ENCODE data around the gene RYR3.
"Not testable (repeated sequence)": the region's sequence is repeated elsewhere in the genome, so short reads cannot be mapped to it uniquely, and the experiment has no call there.

Gene RYR3

GRCh38 chr15:33524274-33524673 lies 213.5 kb downstream of the RYR3 start:
- DNase-seq = no peak

DNA sequence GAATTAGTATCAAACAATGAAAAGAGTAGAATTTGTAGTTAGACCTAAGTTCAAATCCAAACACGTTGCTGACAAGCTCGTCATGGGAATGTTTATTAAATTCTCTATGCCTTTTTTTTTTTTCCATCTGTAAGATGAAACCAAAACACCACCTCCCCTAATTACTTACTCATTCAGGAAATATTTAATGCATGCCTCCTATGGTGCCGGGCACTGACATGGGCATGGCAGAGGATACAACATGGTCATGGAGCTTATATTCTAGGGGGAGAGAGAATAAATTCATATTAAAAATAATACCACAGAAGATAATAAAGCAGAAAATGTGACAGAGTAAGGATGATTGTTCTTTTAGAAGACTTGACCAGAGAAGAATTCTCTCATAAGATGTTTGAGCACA lies 215.8 kb downstream of the RYR3 start:
- no peak for DNase-seq

DNA sequence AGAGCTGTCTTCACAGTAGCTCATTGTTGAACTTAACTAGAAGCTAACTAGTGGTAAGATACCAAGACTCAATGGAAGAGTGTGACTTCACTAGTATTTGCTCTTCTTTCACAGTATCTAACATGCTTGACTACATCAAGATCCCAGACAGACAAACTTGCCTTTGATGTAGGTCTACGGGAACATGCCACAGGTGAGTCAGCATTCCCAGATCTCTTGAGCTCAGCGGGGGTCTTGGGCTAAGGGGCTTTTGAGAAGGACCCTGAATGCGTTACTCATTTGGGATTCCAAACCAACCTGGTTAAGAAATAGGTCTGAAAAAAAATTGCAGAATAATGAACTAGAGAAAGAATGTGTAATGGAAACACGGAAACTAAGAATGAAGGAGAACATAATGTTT lies 222.4 kb downstream of the RYR3 start:
- DNase-seq = no peak

DNA sequence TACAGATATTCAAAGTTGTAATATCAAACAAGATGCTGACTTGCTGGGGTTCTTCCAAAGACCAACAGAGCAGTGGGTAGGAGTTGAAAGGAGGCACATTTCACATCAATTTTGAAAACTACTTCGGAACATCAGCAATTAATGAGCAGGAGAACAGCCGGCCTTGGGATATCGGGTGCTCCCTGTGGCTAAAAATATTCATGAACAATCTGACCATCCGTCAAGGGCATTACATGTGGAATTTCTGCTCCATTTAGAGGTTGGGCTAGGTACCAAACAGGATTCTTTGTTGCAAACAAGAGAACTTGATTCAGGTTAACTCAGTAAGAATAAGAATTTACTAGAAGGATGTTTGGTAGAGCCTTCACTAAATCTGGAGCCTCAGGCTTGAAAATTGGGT lies 223.9 kb downstream of the RYR3 start:
- no peak for DNase-seq

DNA sequence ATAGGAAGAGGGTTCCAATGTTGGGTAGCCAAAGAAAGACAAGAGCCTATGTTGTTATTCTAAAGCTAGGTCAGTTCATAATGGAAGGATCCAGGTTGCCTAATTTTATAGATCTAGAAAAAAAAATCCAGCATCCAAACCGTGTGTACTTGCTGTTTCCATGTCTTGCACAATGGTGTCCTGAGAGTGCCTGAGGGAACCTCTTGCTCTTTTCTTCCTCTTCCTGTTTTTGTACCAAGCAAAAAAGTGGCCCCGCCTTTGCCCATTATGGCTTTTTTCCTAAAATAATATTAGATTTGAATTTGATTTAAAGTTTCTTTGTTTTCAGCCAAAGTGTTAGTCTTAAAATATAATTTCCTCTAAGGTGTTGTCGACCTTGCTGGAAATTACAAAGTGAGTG lies 224.4 kb downstream of the RYR3 start:
- DNase-seq = no peak

DNA sequence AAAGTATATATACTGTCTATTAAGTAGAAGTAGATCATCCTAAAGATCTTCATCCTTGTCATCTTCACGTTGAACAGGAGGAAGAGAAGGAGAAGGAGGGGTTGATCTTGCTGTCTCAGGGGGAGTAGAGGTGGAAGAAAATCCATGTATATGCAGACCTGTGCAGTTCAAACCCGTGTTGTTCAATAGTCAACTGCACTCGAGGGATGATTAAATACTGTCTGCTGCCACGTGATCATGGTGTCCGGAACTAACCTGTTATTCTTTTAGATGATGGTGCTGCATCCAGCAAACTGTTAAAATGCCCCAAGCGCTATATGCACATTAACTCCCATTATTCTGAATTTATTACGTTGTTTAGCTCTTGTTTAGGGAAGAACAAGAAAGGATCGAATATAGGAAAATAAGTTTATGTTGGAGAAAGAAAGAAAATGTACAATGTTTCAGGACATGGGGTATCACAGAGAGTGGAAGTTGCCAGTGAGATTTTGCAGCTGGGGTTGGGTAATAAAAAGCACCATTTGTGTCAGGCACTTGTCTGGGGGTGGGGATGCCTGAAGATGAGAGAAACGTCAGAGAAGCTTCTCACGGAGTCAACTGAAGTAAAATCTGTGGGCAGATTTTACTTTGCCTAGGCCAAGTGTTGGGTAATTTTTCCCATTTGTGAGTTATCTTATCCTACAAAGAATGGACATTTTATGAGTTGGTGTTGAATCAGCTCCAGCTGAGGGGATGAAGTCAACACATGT lies 229.2 kb downstream of the RYR3 start:
- DNase-seq = no peak

DNA sequence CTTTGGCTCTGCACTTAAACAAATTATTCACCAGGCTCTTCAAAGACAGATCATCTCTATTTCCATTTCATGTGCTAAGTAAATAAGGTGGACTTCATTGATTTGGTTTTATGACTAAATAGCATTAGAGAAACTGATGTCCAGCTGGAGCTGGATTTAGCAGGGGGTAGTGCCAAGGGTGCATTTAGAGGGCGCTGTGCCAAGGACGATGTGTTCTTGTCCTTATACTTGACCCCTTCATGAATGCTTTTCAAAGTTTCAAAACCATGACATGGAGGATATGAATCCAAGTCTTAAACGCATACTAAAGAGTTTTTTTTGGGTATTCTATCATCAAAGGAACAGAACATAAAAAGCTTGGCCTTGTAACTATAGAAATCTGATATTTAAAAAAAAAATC lies 233.2 kb downstream of the RYR3 start:
- DNase-seq = no peak

DNA sequence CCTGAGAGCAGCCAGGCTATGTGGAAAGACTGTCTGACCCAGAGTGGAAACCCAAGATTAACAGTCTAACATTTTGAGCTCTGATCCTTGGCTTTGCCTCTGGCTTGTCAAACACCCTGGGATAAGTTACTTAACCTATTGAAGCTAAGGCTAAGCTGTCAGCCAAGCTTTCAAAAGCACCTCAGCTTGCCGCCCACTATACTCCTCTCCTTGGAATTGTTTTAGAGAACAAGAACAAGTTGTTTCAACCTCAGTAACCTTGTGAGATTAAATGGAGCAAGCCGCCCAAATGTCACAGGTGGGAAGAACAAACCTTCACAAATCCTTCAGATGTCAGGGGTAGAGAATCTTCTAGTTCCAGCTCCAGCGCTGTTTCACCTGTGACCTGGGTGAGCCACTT lies 235.1 kb downstream of the RYR3 start:
- no peak for DNase-seq

- no peak for DNase-seq
Observed at GRCh38 chr15:33547876-33548275, 237.1 kb downstream of the RYR3 start.

DNA sequence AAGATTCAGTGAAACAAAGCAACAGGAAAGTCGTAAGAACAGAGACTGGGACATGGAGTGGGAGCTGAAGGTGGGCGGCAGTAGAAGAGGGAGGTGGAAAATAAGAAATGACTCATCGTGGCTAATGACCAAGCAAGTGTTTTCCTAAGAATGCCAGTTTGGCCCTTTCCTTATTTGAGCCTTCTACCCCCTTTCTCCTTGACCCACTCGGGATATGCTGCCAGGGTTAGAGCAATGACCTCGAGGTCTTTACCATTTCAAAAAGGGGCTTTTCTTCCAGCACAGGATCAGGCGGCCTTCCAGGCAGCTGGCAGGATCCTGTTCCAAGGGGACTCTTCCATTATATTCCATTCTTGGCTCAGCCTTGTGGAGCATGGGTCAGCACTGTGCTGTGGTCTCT lies 241.1 kb downstream of the RYR3 start:
- no peak for DNase-seq

DNA sequence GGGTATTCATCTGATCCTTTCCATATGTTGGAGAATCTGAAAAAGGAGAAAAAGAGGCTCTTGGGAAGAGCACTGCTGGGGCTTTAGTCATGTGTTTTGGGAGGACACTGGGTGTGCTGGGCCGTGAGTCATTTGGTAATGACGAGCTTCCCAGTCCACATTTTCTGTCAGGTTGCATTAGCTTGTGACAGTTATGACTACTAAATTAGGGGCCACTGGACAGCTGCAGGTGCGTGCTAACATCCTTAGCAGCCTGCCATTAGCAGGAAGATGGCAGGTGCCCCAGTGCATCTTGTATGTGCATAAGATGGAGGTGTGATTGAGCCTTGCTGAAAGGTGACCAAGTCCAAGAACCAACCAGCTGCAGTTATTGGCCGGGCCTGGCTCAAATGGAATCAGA lies 242.4 kb downstream of the RYR3 start:
- DNase-seq = no peak

DNA sequence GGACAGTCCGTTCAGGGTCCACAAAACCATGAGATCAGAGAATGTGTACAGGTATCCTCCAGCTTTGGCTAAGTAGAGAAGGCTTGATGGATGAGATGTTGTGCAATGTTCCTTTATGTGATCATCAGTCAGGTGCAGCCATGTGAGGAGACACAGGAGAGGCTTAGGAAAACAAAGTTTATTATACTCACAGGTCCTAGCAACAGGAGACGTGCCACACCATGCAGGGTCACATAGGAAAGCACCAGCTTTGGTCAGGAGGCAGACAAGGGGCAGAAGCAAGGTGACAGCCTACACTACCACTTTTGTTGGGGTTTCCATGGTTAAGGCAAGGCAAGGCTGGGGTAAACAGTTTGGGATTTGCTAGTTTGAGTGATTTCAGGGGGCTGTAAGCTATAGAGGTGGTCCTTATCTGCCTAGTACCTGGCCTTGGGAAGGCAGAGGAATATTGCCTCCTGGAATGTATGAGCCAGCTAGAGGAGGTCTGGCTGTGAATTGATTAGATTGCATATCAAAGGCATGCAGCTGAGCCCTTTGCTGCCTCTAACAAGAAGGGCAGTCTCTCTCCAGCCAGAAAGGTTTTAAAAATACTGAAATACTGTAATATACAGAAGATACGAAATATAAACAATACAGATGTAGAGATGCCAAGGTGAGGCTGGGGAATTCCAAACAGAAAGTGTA lies 248.6 kb downstream of the RYR3 start:
- DNase-seq = no peak

DNA sequence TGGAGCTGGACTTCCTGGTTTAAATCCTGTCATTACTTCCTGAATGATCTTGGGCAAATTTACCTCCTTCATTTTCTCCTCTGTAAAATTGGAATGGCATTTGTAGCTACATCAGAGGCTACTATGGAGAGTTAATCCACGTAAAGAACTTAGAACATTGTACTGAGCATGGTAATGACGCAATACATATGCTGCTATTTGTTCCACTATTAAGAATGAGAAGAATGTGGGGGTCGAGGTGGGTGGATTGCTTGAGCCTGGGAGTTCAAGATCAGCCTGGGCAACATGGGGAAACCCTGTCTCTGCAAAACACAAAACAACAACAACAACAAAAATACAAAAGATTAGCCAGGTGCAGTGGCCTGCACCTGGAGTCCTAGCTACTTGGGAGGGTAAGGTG lies 250.6 kb downstream of the RYR3 start:
- no peak for DNase-seq

GRCh38 chr15:33561967-33562366 lies 251.2 kb downstream of the RYR3 start:
- no peak for DNase-seq

GRCh38 chr15:33565094-33565493 lies 254.3 kb downstream of the RYR3 start:
- DNase-seq = no peak

DNA sequence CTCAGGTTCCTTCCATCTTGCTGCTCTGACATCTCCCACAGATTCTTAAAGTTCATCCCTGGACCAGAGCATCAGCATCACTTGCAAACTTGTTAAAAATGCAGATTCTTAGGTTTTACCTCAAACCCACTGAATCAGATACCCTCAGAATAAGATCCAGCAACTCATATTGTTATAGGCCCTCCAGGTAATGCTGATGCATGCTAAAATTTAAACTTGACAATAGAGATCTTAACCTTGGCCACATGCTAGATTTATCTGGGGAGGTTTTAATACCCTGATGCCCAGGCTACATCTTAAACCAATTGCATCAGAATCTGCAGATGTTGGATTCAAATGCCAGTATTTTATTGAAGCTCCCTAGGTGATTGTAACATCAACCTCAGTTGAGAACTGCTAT lies 256.9 kb downstream of the RYR3 start:
- no peak for DNase-seq

DNA sequence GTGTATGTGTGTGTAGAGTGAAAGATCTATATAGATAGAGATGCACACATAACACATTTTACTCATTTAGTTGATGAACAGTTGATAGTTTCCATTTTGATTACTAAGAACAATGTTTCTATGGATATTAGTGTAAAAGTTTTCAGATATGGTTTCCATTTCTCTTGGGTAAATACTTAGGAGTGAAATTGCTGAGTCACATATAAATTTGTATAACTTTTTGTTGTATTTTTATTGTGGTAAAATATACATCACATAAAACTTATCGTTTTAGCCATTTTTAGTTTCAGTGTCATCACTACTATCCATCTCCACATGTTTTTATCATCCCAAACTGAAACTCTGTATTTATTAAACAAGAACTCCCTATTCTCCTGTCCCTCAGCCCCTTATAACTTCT lies 258.3 kb downstream of the RYR3 start:
- DNase-seq = no peak

DNA sequence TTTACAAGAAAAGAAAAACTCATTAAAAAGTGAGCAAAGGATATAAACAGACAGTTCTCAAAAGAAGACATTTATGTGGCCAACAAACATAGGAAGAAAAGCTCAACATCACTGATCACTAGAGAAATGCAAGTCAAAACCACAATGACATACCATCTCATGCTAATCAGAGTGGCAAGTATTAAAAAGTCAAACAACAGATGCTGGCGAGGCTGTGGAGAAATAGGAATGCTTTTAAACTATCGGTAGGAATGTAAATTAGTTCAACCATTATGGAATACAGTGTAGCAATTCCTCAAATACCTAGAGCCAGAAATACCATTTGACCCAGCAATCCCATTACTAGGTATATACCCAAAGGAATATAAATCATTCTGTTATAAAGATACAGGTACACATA lies 267.1 kb downstream of the RYR3 start:
- not testable (repeated sequence) for DNase-seq

GRCh38 chr15:33580526-33580925 lies 269.8 kb downstream of the RYR3 start:
- DNase-seq = no peak

DNA sequence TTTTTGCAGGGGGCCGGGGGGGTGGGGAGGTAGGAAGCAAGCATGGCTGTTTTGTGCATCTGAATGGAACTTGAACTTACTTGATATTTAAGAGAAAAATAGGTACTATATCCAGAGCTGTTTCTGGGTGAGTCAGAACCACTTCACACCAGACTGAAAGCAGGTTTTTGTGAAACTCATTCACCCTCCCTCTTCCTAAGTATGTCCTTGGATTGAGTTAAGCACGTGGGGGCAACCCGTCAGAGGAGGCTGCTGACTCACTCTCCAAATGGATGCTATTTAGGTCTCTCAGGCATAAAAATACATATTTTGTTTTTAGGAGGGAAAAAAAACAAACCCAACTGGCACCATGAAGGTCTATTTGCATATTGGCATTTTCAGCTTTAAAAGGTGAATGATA lies 270.3 kb downstream of the RYR3 start:
- DNase-seq = no peak

GRCh38 chr15:33584797-33585196 lies 274.0 kb downstream of the RYR3 start:
- DNase-seq = no peak

DNA sequence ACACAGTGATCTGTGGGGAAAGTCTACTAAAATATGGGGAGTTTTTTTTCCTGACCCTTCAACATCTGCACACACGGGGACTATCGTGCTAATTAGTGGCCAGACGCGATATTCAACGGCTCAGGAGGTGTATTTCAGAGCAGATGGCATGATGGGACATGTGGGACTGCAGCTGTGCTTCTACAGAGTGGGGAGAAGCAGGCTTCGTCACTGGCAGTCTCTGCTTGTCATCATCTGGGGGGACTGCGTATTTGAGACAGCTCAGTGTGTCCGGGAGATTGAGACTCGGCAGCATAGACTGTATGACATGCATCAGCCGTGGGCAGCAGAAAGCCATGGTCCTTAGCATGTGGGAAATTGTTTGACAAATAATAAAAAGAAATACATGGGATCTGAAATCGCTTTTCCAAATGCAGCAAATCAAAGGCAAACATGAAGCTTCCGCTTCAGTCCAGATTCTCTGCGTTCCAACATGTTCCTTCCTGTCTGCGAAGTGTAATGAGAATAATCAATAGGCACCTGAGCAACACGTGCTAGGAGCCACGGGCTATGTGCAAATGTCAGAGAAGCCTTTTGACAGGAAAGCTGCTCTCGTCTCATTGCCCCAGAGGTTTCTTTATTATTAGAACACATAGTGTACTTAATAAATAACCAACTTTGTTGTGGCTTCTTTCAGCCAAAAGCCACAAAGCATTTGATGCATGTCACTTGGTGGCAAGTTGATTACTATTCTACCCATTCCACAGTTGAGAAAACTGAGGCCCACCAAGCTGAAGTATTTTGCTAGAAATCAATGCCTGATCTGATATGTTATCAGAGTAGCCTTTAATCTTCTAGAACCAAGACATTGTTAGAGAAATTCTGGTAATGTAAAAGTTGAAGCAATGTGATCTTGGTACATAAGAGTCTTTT lies 276.3 kb downstream of the RYR3 start:
- no peak for DNase-seq

DNA sequence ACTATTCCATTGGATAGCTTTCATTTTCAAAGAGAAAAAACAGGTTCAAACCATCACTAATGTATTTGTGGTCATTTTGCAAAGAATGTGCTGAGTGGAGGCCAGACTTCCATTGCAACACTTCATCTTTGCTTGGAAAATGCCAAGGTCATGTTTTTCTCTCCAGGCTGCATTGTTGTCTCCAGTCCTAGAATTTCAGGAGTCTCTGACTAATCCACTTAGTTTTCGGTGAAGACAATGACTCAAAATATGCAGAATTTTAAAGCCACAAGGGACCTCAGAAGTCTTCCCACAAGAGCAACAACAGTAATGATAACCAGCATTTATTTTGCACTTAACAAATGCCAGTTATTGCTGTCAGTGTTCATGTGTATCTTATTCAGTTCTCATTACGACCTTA lies 277.0 kb downstream of the RYR3 start:
- no peak for DNase-seq

GRCh38 chr15:33592864-33593263 lies 282.1 kb downstream of the RYR3 start:
- no peak for DNase-seq
